Measurements from ENCODE around the gene TMEM108.
A peak's percentile ranks its signal among the peaks of the same experiment; 100 is the strongest.

The TMEM108 gene

DNA sequence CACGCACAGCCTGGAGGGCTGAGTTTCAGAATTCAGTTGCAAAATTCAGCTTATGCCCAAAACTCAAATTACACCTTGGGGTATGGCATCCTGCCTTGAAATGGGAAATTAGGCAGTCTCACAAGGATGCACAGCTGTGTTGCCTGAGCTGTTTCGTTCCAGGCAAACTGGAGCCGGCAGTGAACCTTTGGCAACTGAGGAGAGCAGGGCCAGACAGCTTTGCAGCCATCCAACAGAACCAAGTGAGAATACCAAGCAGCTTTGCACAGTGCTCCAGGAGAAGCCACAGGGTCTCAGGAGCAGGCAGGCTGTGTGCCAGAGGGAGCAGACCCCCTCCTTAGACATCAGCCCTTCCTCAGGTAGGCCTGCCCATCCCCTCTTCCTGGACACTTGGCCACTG lies 329.2 kb downstream of the TMEM108 start:
- no peak for DNase-seq

DNA sequence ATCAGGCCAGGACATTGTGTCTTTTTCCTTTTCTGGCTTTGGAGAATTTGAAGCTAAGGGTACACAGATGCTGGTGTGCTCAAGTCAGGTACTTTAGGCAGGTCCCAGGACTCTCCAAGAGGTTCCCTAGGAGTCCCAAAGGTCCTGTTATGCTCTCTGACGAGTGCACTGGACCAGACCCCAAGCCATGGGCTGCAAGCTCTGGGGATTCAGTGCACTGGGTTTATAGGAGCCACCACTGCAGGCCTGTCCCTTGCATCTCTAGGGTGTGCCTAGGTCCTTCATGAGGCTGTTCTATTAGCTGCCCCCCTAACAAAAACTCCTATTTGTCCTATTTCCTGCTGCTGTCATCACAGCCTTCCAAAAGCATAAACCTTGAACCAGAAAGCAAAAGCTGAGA lies 329.8 kb downstream of the TMEM108 start:
- DNase-seq: no peak

- no peak for DNase-seq
These were observed 330.3 kb downstream of the TMEM108 start for GRCh38 chr3:133368371-133369067.

GRCh38 chr3:133369068-133369440 lies 330.9 kb downstream of the TMEM108 start:
- no peak for DNase-seq

DNA sequence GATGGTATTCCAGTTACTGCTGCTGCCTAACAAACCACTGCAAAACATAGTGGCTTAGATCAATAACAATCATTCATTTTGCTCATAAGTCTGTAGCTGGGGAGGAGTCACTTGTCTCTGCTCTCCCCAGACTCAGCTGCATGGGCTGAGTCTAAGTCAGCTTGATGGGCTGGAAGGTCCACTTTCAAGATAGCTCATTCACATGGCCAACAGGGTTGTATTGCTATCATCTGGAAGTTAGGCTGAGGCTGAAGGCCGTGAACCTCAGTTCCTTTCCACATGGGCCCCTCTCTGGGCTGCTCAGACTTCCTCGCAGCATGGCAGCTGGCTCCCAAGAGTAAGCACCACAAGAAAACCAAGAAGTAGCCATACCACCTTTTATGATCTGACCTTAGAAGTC lies 333.0 kb downstream of the TMEM108 start:
- no peak for DNase-seq

DNA sequence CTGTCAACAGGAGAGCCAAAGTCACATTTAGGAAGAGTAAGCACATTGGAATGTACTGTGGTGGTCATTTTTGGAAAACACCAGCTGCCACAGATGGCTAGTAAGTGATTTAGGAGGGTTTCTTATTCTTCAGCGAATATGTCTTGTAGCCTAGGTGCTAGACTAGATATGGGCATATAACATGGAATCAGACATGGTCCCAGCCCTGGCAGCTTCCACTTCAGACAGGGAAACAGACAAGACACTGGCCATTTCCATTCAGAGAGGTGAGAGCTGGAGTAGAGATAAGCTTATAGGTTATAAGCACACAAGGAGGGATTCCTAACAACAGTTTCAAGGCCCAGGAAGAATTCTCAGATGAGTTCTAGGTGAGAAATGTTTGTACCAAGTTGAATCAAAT lies 333.5 kb downstream of the TMEM108 start:
- DNase-seq: no peak

DNA sequence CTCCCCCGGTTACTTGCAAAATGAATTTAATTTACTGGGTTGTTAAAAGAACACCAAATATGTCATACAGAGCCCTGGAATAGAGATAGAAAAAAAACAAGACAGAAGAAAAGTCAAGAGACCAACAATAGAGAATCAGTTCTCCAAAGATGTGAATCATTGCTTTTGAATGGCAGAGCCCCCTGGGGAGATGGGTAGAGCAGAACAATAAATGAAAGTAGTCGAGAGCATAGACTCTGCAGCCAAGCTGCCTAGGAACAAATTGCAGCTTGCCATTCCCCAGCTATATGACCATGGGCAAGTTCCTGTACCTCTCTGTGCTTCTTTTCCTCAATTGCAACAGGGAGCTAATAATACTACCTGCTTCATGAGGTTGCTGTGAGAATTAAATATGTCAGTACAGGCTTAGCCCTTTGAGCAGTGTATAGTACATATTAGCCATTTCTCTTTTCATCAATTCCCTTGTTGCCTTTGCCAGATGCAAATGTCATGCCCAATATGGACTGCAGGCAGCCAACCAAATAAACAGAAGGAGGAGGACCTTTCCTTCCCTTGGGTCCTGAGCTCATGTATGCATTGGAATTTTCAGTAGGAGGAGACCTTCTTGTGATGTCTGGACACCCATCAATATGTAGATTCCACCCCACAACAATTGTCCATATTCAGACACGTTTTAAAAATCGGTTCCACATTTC lies 336.7 kb downstream of the TMEM108 start:
- DNase-seq: no peak

DNA sequence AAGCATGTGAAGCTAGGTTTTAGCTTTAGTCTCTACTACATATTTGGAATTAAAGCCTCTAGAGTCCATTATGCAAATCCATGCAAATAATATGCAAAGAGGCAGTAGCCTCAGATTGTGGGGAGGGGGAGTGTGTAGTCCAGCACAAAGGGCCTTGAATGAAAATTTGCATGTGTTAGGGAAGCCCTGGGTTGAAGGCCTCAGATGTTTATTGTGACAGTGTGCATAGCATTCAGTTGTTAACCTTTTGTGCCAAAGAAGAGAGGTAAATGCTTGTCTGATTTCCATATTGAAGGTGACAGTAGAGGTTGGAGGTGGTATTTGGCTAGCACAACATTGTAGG lies 337.2 kb downstream of the TMEM108 start:
- no peak for DNase-seq

GRCh38 chr3:133376810-133377209 lies 338.6 kb downstream of the TMEM108 start:
- DNase-seq: no peak

DNA sequence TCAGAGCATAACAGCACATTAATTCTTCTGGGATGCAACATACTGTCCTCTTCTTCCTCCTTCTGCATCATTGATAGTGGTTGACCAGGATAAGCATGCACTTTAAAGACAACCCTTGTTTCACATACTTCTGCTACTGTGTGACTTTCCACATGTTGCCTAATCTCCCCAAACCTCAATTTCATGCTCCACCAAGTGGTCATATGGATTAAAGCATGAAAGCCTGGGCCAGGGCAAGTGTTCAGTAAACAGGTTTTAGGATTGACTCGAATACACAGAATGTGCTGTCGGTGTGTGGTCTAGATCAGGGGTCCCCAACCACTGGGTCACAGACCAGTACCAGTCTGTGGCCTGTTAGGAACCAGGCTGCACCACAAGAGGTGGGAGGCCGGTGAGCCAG lies 339.2 kb downstream of the TMEM108 start:
- no peak for DNase-seq

DNA sequence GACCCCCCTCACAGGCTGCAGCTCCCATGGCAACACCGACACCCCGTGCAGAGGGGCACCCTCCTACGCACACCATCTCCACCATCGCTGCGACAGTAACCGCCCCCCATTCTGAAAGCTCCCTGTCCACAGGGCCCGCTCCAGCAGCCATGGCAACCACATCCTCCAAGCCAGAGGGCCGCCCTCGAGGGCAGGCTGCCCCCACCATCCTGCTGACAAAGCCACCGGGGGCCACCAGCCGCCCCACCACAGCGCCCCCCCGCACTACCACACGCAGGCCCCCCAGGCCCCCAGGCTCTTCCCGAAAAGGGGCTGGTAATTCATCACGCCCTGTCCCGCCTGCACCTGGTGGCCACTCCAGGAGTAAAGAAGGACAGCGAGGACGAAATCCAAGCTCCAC lies 341.7 kb downstream of the TMEM108 start:
- DNase-seq: no peak

DNA sequence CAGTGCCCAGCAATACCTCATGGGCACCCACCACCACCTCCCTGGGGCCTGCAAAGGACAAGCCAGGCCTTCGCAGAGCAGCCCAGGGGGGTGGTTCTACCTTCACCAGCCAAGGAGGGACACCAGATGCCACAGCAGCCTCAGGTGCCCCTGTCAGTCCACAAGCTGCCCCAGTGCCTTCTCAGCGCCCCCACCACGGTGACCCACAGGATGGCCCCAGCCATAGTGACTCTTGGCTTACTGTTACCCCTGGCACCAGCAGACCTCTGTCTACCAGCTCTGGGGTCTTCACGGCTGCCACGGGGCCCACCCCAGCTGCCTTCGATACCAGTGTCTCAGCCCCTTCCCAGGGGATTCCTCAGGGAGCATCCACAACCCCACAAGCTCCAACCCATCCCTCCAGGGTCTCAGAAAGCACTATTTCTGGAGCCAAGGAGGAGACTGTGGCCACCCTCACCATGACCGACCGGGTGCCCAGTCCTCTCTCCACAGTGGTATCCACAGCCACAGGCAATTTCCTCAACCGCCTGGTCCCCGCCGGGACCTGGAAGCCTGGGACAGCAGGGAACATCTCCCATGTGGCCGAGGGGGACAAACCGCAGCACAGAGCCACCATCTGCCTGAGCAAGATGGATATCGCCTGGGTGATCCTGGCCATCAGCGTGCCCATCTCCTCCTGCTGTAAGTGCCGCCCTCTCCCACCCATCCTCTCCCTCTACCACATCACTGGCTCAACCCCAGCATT lies 342.5 kb downstream of the TMEM108 start:
- DNase-seq: no peak

GRCh38 chr3:133381346-133382109 lies 343.3 kb downstream of the TMEM108 start:
- DNase-seq: no peak

DNA sequence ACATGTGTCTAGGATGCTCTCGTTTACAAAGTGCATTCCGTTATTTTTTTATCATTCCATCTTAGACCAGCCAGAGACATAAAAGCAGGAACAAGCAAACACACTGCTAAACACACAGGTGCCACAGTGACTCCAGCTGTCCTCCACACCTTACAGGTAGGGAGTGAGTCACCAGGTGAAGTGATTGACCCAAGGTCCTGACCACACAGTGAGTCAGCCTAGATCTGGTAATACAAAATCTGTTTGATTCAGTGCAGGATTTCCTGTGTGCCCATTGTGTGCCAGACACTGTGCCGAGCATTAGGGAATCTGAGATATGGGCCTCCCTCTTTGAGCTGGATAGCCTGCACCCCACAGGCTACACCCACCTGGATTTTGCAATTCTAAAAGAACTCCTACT lies 345.0 kb downstream of the TMEM108 start:
- DNase-seq: no peak

DNA sequence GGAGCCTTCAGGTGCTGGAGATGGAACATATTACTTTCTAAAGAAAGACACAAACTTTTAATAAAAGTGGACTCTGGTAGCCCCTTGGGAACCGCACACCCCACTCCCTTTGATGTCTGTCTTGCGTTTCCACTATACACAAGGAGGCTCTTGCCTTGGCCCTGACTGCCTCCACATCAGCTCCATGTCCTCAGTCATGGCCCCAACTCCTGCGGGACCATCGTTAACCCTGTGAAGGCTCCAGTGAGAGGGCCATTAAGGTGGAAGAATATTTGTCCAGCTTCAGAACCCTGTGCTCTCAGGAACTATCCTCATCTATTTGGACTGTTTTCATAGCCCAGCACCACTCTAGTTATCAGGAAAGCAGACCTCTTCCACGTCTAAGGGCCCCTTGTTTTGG lies 345.6 kb downstream of the TMEM108 start:
- DNase-seq: no peak

- DNase-seq: peak; percentile 19
These were observed 346.3 kb downstream of the TMEM108 start for GRCh38 chr3:133384331-133385027.

DNA sequence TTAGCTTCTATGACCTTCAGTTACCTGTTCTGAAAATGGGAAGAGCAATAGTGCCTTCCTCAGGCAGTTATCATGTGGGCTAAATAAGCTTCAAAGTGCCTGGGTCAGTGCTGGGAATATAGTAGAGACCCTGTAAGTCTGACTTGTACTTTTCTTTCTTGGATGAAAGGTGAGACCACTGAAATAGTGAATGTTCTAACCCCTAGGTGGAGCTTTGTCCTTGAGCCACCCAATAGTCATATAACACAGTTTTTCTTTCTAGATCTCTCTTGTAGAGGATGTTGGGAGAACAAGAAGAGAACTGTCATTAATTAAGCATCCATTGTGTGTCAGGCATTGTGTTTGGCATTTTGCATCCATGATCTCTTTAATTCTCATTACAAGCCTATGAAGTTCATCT lies 348.7 kb downstream of the TMEM108 start:
- DNase-seq: no peak

DNA sequence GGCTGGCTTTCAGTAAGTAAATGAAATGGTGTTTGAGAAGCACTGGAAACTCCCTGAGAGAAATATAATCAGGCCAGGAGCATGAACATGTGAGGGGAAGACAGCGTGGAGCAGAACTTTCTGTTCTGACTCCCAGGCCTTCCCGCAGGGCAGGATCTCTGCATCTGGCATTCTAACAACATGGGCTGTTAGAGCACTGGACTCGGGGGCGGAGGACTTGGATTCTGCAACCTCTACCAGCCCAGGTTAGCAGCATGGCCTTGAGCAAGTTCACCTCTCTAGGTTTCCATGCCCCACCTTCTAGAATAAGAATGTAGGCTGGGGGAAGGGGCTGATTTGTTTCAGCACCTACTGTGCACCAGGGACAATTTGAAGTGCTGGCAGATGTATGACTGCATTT lies 349.1 kb downstream of the TMEM108 start:
- no peak for DNase-seq

DNA sequence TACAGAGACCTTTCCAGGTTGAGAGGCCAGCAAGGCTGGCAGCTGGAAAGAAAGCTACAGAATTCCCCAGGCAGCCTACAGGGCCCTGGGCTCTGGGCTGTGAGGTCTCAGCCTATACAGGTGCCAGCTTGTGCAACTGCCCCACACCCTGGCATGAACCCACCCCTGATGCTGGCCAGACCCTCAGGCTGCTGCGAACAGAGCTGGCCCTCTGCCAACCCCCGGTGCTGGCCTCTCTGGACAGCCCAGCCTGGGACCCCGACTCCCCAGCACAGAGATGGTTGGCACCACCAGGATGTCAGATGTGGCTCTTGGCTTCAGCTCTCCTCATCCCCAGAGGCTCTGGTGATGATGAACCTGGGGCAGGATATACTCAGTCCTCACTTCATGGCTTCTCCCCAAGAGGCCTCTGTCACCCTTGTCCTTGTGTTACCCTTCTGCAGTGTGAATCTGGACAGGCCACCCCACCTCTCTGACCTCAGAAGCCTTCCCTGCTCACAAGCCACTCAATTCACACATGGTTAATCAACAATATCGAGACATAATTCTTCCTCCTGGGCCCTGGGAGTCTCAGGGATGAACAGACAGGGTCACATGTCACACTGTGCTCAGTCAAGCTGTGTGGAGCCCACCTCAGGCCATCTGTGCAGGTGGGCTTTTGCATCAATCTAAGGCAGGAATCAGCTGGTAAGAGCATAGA lies 350.7 kb downstream of the TMEM108 start:
- no peak for DNase-seq

DNA sequence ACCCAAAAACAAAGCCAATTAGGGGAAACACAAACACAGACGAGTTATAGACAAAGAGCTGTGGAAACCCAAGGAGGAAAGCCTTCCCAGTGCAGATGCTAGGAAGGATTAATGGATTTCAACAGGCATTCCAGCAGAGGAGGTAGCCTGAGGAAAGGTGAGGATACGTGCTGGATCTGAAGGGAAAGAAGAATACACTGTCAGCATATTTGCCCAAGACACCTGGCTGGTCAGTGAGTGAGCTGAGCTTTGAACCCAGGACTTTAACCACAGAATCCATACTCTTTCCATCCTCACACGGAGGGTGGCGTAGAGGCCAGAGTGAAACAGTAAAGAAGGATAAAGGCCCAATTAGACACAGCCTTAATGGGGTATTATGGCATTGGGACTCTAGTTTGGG lies 352.5 kb downstream of the TMEM108 start:
- no peak for DNase-seq

DNA sequence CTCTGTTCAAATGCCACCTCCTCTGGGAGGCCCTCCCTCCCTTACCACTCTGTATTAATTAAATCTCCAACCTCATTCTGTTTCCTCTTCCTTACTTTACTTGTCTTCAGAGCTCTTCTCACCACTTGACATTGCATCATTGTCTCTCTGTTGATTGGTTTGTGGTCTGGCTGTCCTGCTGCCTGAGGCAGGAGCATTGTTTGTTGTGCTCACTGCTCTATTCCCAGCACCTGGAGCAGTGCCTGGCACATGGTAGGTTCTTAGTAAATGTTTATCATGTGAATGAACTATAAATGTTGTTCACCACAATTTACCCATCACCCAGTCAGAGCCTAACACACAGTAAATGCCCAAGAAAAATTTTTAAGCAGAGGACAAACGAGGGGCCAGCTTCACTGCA lies 355.0 kb downstream of the TMEM108 start:
- DNase-seq: no peak
